ENCODE data around the gene TRAPPC5. TPM values are rescaled to one million over a fixed set of nuclear protein-coding genes. Genes with fewer than 3 reads are reported as not detected.

The TRAPPC5 gene
- total RNA-seq, 3 donors from 2014 or later, result 72.5 to 97.0 (median 91.1) TPM

DNA sequence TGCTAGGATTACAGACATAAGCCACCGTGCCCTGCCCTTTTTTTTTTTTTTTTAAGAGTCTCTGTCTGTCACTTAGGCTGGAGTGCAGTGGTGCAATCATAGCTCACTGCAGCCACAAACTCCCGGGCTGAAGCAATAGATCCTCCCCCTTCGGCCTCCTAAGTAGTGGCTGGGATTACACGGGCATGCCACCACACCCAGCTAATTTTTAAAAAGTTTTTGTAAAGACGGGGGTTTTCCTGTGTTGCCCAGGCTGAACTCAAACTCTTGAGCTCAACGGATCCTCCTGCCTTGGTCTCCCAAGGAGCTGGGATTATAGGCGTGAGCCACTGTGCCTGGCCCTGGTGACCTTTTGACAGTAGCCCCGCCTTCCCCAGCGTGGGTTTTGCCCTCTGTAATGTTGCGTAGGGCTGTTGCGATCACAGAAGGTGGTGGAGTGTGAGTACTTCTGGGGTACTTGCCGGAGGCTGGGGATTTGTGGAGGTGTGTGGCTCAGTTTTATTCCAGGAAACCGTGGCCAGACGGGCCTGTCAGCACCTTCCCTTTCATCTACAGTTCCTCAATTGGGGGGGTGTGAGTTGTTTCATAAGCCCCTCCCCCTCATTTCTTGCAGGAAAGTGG lies 23.4 kb upstream of the TRAPPC5 start:
- TF ChIP-seq, protein P1, sequence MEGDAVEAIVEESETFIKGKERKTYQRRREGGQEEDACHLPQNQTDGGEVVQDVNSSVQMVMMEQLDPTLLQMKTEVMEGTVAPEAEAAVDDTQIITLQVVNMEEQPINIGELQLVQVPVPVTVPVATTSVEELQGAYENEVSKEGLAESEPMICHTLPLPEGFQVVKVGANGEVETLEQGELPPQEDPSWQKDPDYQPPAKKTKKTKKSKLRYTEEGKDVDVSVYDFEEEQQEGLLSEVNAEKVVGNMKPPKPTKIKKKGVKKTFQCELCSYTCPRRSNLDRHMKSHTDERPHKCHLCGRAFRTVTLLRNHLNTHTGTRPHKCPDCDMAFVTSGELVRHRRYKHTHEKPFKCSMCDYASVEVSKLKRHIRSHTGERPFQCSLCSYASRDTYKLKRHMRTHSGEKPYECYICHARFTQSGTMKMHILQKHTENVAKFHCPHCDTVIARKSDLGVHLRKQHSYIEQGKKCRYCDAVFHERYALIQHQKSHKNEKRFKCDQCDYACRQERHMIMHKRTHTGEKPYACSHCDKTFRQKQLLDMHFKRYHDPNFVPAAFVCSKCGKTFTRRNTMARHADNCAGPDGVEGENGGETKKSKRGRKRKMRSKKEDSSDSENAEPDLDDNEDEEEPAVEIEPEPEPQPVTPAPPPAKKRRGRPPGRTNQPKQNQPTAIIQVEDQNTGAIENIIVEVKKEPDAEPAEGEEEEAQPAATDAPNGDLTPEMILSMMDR (IDR thresholded peaks at IDR 0.05), result no peak
- Histone ChIP-seq H3K9me3 (no peaks in the 10 kb centered on the region), H3K36me3 (ENCODE audit: low read depth) (no peaks in the 10 kb centered on the region), H3K4me1 (ENCODE audit: low read depth) (peaks cover 2% of the 10 kb centered on the region), H3K4me3 (no peak overlapping the region)
- DNase-seq, result no peak
- ATAC-seq, result peak; percentile 16
- intact Hi-C loops (cut with DNase I, micrococcal nuclease), result no loop called here

DNA sequence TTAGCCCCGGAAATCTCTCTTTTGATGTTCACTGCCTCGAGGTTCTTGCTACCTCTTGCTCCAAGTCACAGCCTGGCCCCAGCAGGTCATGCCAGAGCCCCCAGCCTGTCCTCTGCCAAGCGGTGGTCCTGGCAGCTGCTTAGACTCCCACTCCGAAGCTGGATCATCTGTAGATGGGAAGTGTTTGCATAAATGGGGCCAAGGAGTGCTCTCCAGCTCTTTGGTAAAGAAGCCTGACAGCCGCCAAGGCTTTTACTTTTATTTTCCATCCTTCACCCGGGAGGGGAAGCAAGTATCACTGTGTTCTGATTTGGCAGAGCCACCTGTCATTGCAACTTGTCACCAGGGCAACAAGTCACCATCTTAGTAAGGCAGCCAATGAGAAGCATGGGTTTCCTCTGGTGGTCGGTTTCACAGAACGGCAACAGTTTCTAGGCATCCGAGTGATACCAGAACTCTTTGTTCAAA lies 22.4 kb upstream of the TRAPPC5 start:
- ATAC-seq (peak; percentile 63), DNase-seq (no peak)
- Histone ChIP-seq H3K4me1 (ENCODE audit: low read depth) (no peaks in the 10 kb centered on the region), H3K36me3 (ENCODE audit: low read depth) (no peaks in the 10 kb centered on the region), H3K9me3 (no peaks in the 10 kb centered on the region), H3K4me3 (no peak overlapping the region)
- TF ChIP-seq, protein P1 (IDR thresholded peaks at IDR 0.05), result no peak
- intact Hi-C loops (cut with DNase I, micrococcal nuclease), result no loop called here

DNA sequence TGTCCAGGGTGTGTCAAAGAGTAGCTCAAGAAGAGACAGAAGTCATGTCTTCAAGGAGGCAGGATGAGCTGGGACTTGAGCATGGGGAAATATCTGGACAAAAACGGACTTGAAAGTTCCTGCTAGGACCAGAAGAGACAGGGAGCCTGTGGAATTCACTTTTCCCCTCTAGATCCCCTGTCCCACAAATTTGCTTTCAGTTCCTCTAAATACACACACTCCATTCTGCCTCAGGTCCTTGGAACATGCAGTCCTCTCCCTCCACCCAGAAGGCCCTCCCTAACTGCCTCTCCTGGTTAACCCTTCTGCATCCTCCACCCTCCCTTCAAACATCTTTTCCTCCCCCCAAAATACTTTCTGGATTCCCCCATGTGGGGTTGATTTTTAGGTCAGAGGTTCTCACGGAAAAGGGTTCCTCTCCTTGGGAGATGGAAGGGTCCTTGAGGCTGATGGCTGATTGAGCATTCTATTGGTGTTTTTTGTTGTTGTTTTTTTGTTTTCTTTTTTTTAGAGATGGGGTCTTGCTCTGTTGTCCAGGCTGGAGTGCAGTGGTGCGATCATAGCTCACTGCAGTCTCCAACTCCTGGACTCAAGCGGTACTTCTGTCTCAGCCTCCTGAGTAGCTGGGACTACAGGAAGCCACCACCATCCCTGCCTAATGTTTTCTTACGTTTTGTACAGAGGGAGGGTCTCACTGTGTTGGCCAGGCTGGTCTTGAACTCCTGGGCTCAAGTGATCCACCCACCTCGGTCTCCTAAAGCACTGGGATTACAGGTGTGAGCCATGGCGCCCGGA lies 18.7 kb upstream of the TRAPPC5 start:
- intact Hi-C loops (cut with DNase I, micrococcal nuclease), result no loop called here
- ATAC-seq (no peak), DNase-seq (no peak)
- Histone ChIP-seq H3K9me3 (no peaks in the 10 kb centered on the region), H3K36me3 (ENCODE audit: low read depth) (no peaks in the 10 kb centered on the region), H3K4me1 (ENCODE audit: low read depth) (no peaks in the 10 kb centered on the region), H3K4me3 (no peak overlapping the region)
- TF ChIP-seq, protein P1 (IDR thresholded peaks at IDR 0.05), result no peak

DNA sequence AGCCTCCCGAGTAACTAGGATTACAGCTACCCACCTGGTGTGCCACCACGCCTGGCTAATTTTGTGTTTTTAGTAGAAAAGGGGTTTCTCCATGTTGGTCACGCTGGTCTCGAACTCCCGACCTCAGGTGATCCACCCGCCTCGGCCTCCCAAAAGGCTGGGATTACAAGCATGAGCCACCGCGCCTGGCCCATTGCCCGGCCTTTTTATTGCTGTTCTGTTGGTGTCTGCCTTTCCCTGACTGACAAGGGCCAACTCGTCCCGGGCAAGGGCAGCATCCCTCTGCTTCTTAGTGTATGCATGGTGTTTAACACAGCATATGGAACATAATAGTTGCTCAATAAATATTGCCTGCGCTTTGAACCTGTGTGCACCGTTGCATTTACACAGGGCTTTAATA lies 18.0 kb upstream of the TRAPPC5 start:
- intact Hi-C loops (cut with DNase I, micrococcal nuclease), result no loop called here
- Histone ChIP-seq H3K9me3 (no peaks in the 10 kb centered on the region), H3K36me3 (ENCODE audit: low read depth) (no peaks in the 10 kb centered on the region), H3K4me3 (no peak overlapping the region), H3K4me1 (ENCODE audit: low read depth) (no peaks in the 10 kb centered on the region)
- no peak for DNase-seq
- ATAC-seq, result no peak
- TF ChIP-seq, protein P1 (IDR thresholded peaks at IDR 0.05), result no peak

DNA sequence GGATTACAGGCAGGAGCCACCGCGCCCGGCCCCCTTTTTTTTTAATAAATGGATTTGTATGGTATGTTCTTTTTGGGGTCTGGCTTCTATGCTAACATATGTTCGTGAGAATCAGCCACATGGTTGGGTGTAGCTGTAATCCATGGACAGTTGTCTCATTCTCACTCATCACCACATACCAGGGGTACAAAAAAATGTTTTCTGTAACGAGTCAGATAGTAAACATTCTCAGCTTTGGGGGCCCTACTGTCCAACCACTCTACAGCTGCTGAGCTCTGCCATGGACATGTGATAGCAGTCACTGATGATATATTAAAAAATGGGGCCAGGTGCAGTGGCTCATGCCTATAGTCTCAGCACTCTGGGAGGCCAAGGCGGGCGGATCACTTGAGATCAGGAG lies 16.9 kb upstream of the TRAPPC5 start:
- Histone ChIP-seq H3K9me3 (no peaks in the 10 kb centered on the region), H3K4me1 (ENCODE audit: low read depth) (no peaks in the 10 kb centered on the region), H3K4me3 (no peak overlapping the region), H3K36me3 (ENCODE audit: low read depth) (no peaks in the 10 kb centered on the region)
- intact Hi-C loops (cut with DNase I, micrococcal nuclease), result no loop called here
- DNase-seq (no peak), ATAC-seq (no peak)
- TF ChIP-seq, protein P1 (IDR thresholded peaks at IDR 0.05), result no peak

Measured in mucosa of descending colon (tissue), 3 donors.